H1 (cell line): ENCODE data around the gene FASLG. TPM values are rescaled to one million over a fixed set of nuclear protein-coding genes. Genes with fewer than 3 reads are reported as not detected.

Experiments
- CTCF ChIA-PET: fragments of 300-600 bp; sonication (Branson Sonifier 250); formaldehyde crosslinking; loops from one replicate; lab custom pipeline; 2021; ENCODE audit not compliant: partially characterized antibody; lab: Charles Lee
- POLR2A ChIA-PET: fragments of 300-600 bp; sonication (Branson Sonifier 250); formaldehyde crosslinking; loops from one replicate; lab custom pipeline; 2021; ENCODE audit warnings: inconsistent platforms; ENCODE audit not compliant: partially characterized antibody; lab: Charles Lee
- DNase-seq, 2 experiments: peaks; one replicate each; pipeline versions ENCODE4 v3.0.0 to v3.0.0-alpha.2; 2010 to 2022; ENCODE audit warnings: low spot score in 2 of 2, low read depth in 1 of 2, mixed read lengths in 1 of 2
- FAIRE-seq: peaks from 2 replicates; lab custom pipeline; 2011; peaks lifted over from hg19 to GRCh38; lab: Jason Lieb, UNC
- H2AFZ ChIP-seq: 2 replicates; pipeline ENCODE4 v1.8.1; 2012; ENCODE audit warnings: low read length, inconsistent platforms
- H2AK5ac ChIP-seq: 2 replicates; pipeline ENCODE4 v1.6.1; 2013; ENCODE audit warnings: low read depth, low read length
- H2BK120ac ChIP-seq: replicated peaks from 2 replicates; pipeline ENCODE3; 2013; ENCODE audit warnings: low read depth, low read length, inconsistent platforms
- H2BK12ac ChIP-seq: 2 replicates; pipeline ENCODE4 v1.6.1; 2013; ENCODE audit warnings: low read depth, low read length
- H2BK15ac ChIP-seq: 2 replicates; pipeline ENCODE4 v1.6.1; 2013; ENCODE audit warnings: low read length
- H2BK20ac ChIP-seq: 2 replicates; pipeline ENCODE4 v1.6.1; 2013; ENCODE audit warnings: low read length
- H2BK5ac ChIP-seq: 2 replicates; pipeline ENCODE4 v1.6.1; 2013; ENCODE audit warnings: low read depth, low read length
- H3K14ac ChIP-seq: 2 replicates; pipeline ENCODE4 v1.6.1; 2013; ENCODE audit warnings: inconsistent platforms; ENCODE audit not compliant: insufficient read length
- H3K18ac ChIP-seq: 2 replicates; pipeline ENCODE4 v1.6.1; 2013; ENCODE audit warnings: low read length; ENCODE audit errors: extremely low read depth
- H3K23ac ChIP-seq: 2 replicates; pipeline ENCODE4 v1.6.1; 2013; ENCODE audit warnings: inconsistent platforms; ENCODE audit not compliant: insufficient read length
- H3K23me2 ChIP-seq: 2 replicates; pipeline ENCODE4 v1.6.1; 2013; ENCODE audit warnings: low read depth, low read length
- H3K27ac ChIP-seq: 2 replicates; pipeline ENCODE4 v1.6.1; 2011; ENCODE audit warnings: low read depth, low read length, inconsistent platforms
- H3K27me3 ChIP-seq, 4 experiments: replicated peaks in 1 of 4; 1 replicate in 1 of 4; 2 replicates in 3 of 4; pipeline versions ENCODE4 v1.6.1 to v1.8.1; 2011 to 2013; ENCODE audit warnings: low read length in 3 of 4, mild to moderate bottlenecking in 3 of 4, inconsistent platforms in 2 of 4, mixed read lengths in 2 of 4, moderate library complexity in 1 of 4; ENCODE audit not compliant: control insufficient read depth in 3 of 4, insufficient read depth in 3 of 4; ENCODE audit errors: extremely low read depth in 1 of 4
- H3K36me3 ChIP-seq, 4 experiments: 2 replicates each; pipeline versions ENCODE4 v1.6.1 to v1.8.1; 2011 to 2013; ENCODE audit warnings: mild to moderate bottlenecking in 4 of 4, low read length in 3 of 4, moderate library complexity in 2 of 4, control low read depth in 1 of 4, inconsistent platforms in 1 of 4; ENCODE audit not compliant: insufficient read depth in 4 of 4, control insufficient read depth in 2 of 4
- H3K4ac ChIP-seq: replicated peaks from 2 replicates; pipeline ENCODE3; 2013; ENCODE audit warnings: low read length, low read depth, mixed read lengths, inconsistent platforms; ENCODE audit not compliant: insufficient read length
- H3K4me1 ChIP-seq, 4 experiments: replicated peaks in 1 of 4; 1 replicate in 1 of 4; 2 replicates in 3 of 4; pipeline versions ENCODE4 v1.6.1 to v1.8.1; 2011 to 2013; ENCODE audit warnings: low read length in 3 of 4, inconsistent platforms in 2 of 4, mixed read lengths in 1 of 4; ENCODE audit not compliant: insufficient read depth in 4 of 4, control insufficient read depth in 3 of 4
- H3K4me2 ChIP-seq, 2 experiments: 2 replicates each; pipeline versions ENCODE4 v1.6.1 to v1.8.1; 2011 to 2013; ENCODE audit warnings: low read depth in 2 of 2, low read length in 2 of 2, control low read depth in 1 of 2, inconsistent platforms in 1 of 2, mild to moderate bottlenecking in 1 of 2; ENCODE audit not compliant: insufficient read depth in 1 of 2
- H3K4me3 ChIP-seq, 4 experiments: fragments of 200-600, 300-600 bp in 1 of 4; sonication (generic), shearing (Covaris generic), sonication (Bioruptor Twin) in 1 of 4; 2 replicates each; pipeline versions ENCODE4 v1.5.1 to v1.8.1; 2011 to 2016; ENCODE audit warnings: low read length in 4 of 4, low read depth in 3 of 4, control low read depth in 2 of 4, inconsistent platforms in 2 of 4, mild to moderate bottlenecking in 2 of 4, mixed read lengths in 1 of 4, moderate library complexity in 1 of 4; ENCODE audit not compliant: insufficient read depth in 2 of 4; ENCODE audit errors: extremely low read depth in 1 of 4
- H3K56ac ChIP-seq: replicated peaks from 2 replicates; pipeline ENCODE3; 2013; ENCODE audit warnings: low read depth, mild to moderate bottlenecking, mixed read lengths, low read length, inconsistent platforms; ENCODE audit not compliant: insufficient read length
- H3K79me1 ChIP-seq: 2 replicates; pipeline ENCODE4 v1.6.1; 2013; ENCODE audit warnings: low read depth, low read length, control low read depth
- H3K79me2 ChIP-seq, 2 experiments: 2 replicates each; pipeline versions ENCODE4 v1.6.1 to v1.8.1; 2012 to 2013; ENCODE audit warnings: low read length in 2 of 2, mild to moderate bottlenecking in 2 of 2, inconsistent platforms in 1 of 2; ENCODE audit not compliant: insufficient read depth in 2 of 2, control insufficient read depth in 1 of 2
- H3K9ac ChIP-seq, 4 experiments: replicated peaks in 1 of 4; 1 replicate in 1 of 4; 2 replicates in 3 of 4; pipeline versions ENCODE4 v1.6.1 to v1.8.1; 2011 to 2013; ENCODE audit warnings: low read depth in 3 of 4, low read length in 3 of 4, control low read depth in 2 of 4, mild to moderate bottlenecking in 2 of 4, moderate library complexity in 2 of 4, inconsistent platforms in 1 of 4; ENCODE audit errors: extremely low read depth in 1 of 4
- H3K9me3 ChIP-seq, 2 experiments: 2 replicates each; pipeline versions ENCODE4 v1.6.1 to v1.8.1; 2012 to 2013; ENCODE audit warnings: mild to moderate bottlenecking in 2 of 2, moderate library complexity in 2 of 2, control low read depth in 1 of 2, inconsistent platforms in 1 of 2, low read depth in 1 of 2, low read length in 1 of 2, mixed read lengths in 1 of 2; ENCODE audit not compliant: insufficient read depth in 2 of 2
- H4K20me1 ChIP-seq, 2 experiments: replicated peaks in 1 of 2; 2 replicates each; pipeline versions ENCODE3 to v1.8.1; 2011 to 2013; ENCODE audit warnings: inconsistent platforms in 2 of 2, low read length in 2 of 2, mild to moderate bottlenecking in 1 of 2; ENCODE audit not compliant: insufficient read depth in 2 of 2, control insufficient read depth in 1 of 2
- H4K5ac ChIP-seq: 2 replicates; pipeline ENCODE4 v1.6.1; 2013; ENCODE audit warnings: low read length, low read depth, mixed read lengths, inconsistent platforms; ENCODE audit not compliant: insufficient read length
- H4K8ac ChIP-seq: 2 replicates; pipeline ENCODE4 v1.8.0; 2013; ENCODE audit warnings: mild to moderate bottlenecking, moderate library complexity, low read length, inconsistent platforms; ENCODE audit not compliant: insufficient read depth; ENCODE audit errors: extremely low read depth
- H4K91ac ChIP-seq: replicated peaks from 2 replicates; pipeline ENCODE3; 2013; ENCODE audit warnings: low read length, mixed read lengths, inconsistent platforms; ENCODE audit not compliant: insufficient read length
- FOSL1 ChIP-seq: IDR thresholded peaks from 2 replicates; pipeline ENCODE4 v1.6.1; 2011; ENCODE audit warnings: mild to moderate bottlenecking, low read depth, low read length, moderate library complexity; ENCODE audit not compliant: insufficient read depth
- WGBS, 2 experiments: shearing (Covaris generic) in 1 of 2; methylation state at CpG; one replicate each; pipeline versions ENCODE4 v1.1.6 to v1.1.7; 2013 to 2015; ENCODE audit warnings: low lambda C conversion rate in 2 of 2, mixed read lengths in 2 of 2, inconsistent platforms in 1 of 2, low coverage in 1 of 2, missing lambda C conversion rate in 1 of 2; ENCODE audit not compliant: insufficient replicate concordance in 2 of 2, insufficient coverage in 1 of 2, insufficient read length in 1 of 2; ENCODE audit errors: extremely low coverage in 1 of 2, missing lambda C conversion rate in 1 of 2; 5-methylcytosine and 5-hydroxymethylcytosine counted together
- polyA plus RNA-seq, 7 experiments: library from polyadenylated mRNA; depleted of rRNA in 3 of 7; stranded (reverse) in 5 of 7; unstranded in 2 of 7; fragments of >200 nt in 5 of 7; fragments of 200-250 nt in 2 of 7; gene quantifications; 1 replicate in 5 of 7; 2 replicates in 1 of 7; 4 replicates in 1 of 7; pipeline versions ENCODE4 v1.2.1 to v1.2.3, GENCODE V29; 2011 to 2013; ENCODE audit warnings: missing spikeins in 2 of 7, mixed read lengths in 2 of 7
- total RNA-seq: library from RNA; stranded (reverse); fragmentation: NEBNext Ultra II Directional; extraction: Animal tissue kit (Norgen Biotek cat#: 25700); gene quantifications from 2 replicates; pipeline ENCODE4 v1.2.1, GENCODE V29; 2021

The FASLG gene
- total and polyA plus RNA-seq, 2 of the 8 experiments (the other 6 are each of a cell fraction or from before 2014, with no cell fraction given), result not detected

GRCh38 chr1:172669011-172669410, 10.1 kb downstream of the FASLG start:
- Histone ChIP-seq H4K8ac (no peak overlapping the region), H2BK20ac (no peak overlapping the region), H3K4me3 (no peak overlapping the region), H4K91ac (no peak overlapping the region), H2BK120ac (no peak overlapping the region), H3K9ac (no peak overlapping the region), H2BK15ac (no peak overlapping the region), H3K4me2 (no peak overlapping the region), H3K18ac (no peak overlapping the region), H2AK5ac (no peak overlapping the region), H3K27me3 (no peaks in the 10 kb centered on the region), H3K27ac (no peak overlapping the region), H3K14ac (no peak overlapping the region), H3K79me1 (no peaks in the 10 kb centered on the region), H2BK12ac (no peak overlapping the region), H2BK5ac (no peak overlapping the region), H4K20me1 (no peaks in the 10 kb centered on the region), H3K36me3 (no peaks in the 10 kb centered on the region), H3K56ac (no peak overlapping the region), H2AFZ (no peak overlapping the region), H3K4ac (no peak overlapping the region), H3K23ac (no peak overlapping the region), H3K4me1 (no peaks in the 10 kb centered on the region), H4K5ac (no peak overlapping the region), H3K79me2 (no peaks in the 10 kb centered on the region), H3K9me3 (no peaks in the 10 kb centered on the region), H3K23me2 (no peaks in the 10 kb centered on the region; the same call in 1 of the 2 replicates)
- DNase-seq, result no peak
- WGBS, 2 experiments, result 89% methylated on average over 3 of the region's 3 CpGs; no CpG with 5 or more reads in 1 of the 2 experiments
- CTCF ChIA-PET, result no interaction called here
- TF ChIP-seq FOSL1, result no peak
- FAIRE-seq, result no peak
- POLR2A ChIA-PET, result no interaction called here
